ENCODE measurements around the gene NDUFS2. TPM values are rescaled to one million over a fixed set of nuclear protein-coding genes. Genes with fewer than 3 reads are reported as not detected.

NDUFS2 gene
- total RNA-seq, 1 donor from 2014 or later = 131 TPM

DNA sequence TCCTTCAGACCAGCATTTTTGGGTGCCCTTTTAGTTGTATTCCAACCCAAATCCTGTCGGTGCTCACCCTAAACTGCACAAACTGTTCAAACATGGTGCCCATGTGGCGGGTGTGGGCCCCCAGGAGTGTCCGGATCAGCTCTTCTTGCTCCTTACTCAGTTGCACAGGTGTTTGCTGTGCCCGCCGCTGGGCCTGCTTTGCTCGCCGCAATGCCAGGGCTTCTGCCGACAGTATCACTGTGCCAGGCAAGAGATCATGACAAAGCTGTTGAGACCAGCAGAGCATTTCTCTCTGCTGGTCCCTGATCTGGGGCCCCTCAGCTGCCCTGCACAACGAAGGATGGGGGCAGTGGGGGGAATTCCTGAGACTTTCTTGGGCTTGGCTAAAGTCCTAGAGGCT is 30.9 kb downstream of the NDUFS2 start:
- no peaks in the 10 kb centered on the region for H3K27me3 ChIP-seq (ENCODE audit: control insufficient read depth, insufficient read depth, low read length)
- FAIRE-seq = no peak

GRCh38 chr1:161235957-161236775 is 34.0 kb downstream of the NDUFS2 start:
- Histone ChIP-seq H3K27me3 (ENCODE audit: control insufficient read depth, insufficient read depth, low read length) (no peaks in the 10 kb centered on the region), H3K4me3 (ENCODE audit: low read depth, low read length) (no peak overlapping the region), H3K36me3 (ENCODE audit: control insufficient read depth, insufficient read depth, low read length) (no peaks in the 10 kb centered on the region)
- TF ChIP-seq, protein P1, sequence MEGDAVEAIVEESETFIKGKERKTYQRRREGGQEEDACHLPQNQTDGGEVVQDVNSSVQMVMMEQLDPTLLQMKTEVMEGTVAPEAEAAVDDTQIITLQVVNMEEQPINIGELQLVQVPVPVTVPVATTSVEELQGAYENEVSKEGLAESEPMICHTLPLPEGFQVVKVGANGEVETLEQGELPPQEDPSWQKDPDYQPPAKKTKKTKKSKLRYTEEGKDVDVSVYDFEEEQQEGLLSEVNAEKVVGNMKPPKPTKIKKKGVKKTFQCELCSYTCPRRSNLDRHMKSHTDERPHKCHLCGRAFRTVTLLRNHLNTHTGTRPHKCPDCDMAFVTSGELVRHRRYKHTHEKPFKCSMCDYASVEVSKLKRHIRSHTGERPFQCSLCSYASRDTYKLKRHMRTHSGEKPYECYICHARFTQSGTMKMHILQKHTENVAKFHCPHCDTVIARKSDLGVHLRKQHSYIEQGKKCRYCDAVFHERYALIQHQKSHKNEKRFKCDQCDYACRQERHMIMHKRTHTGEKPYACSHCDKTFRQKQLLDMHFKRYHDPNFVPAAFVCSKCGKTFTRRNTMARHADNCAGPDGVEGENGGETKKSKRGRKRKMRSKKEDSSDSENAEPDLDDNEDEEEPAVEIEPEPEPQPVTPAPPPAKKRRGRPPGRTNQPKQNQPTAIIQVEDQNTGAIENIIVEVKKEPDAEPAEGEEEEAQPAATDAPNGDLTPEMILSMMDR (IDR thresholded peaks at IDR 0.05; ENCODE audit: insufficient read depth, low read length, severe bottlenecking) = no peak
- FAIRE-seq = no peak
- DNase-seq (ENCODE audit: low read depth) = no peak

More for the DNA sequence above, 30.9 kb downstream of the NDUFS2 start:
- TF ChIP-seq, protein P1 (IDR thresholded peaks at IDR 0.05; ENCODE audit: insufficient read depth, low read length, severe bottlenecking) = no peak
- DNase-seq (ENCODE audit: low read depth) = no peak
- Histone ChIP-seq H3K4me3 (ENCODE audit: low read depth, low read length) (no peak overlapping the region), H3K36me3 (ENCODE audit: control insufficient read depth, insufficient read depth, low read length) (peaks cover 11% of the 10 kb centered on the region)

GRCh38 chr1:161238039-161238473 is 35.9 kb downstream of the NDUFS2 start, which contains the start of gene NR1I3:
NR1I3 (minus strand) TSS chr1:161238203; CDS start chr1:161236565, 1,638 bp downstream.
- DNase-seq (ENCODE audit: low read depth) (peak; percentile 31), FAIRE-seq (peak; percentile 99)
- TF ChIP-seq, protein P1 (IDR thresholded peaks at IDR 0.05; ENCODE audit: insufficient read depth, low read length, severe bottlenecking) = no peak
- H3K27me3 ChIP-seq (ENCODE audit: control insufficient read depth, insufficient read depth, low read length) = no peaks in the 10 kb centered on the region
- H3K4me3 ChIP-seq (ENCODE audit: low read depth, low read length) = no peak within 1 kb of the TSS
- no peaks in the 10 kb centered on the region for H3K36me3 ChIP-seq (ENCODE audit: control insufficient read depth, insufficient read depth, low read length)

DNA sequence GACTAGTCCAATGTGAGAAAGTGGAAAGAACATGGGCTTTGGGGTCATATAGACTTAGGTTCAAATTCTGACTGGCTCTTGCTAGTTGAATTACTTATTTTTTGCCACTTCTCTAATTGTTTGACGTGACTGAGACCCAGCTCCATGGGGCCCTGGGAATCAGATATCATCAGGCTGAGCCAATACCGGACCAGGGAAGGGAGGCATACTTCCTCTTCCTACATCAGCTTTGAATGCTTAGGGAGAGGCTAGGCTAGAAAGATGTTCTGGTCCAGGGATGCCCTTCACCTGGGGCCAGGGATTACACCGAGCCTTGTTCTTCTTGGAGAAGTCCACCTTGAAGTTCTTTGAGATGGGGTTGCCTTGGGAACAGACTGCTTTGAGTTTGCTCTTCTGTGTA is 39.5 kb downstream of the NDUFS2 start:
- FAIRE-seq (no peak), DNase-seq (ENCODE audit: low read depth) (no peak)
- TF ChIP-seq, protein P1 (IDR thresholded peaks at IDR 0.05; ENCODE audit: insufficient read depth, low read length, severe bottlenecking) = no peak
- Histone ChIP-seq H3K4me3 (ENCODE audit: low read depth, low read length) (no peak overlapping the region), H3K27me3 (ENCODE audit: control insufficient read depth, insufficient read depth, low read length) (no peaks in the 10 kb centered on the region), H3K36me3 (ENCODE audit: control insufficient read depth, insufficient read depth, low read length) (no peaks in the 10 kb centered on the region)

GRCh38 chr1:161242313-161242712 is 40.1 kb downstream of the NDUFS2 start:
- peak; percentile 37 for DNase-seq (ENCODE audit: low read depth)
- no peaks in the 10 kb centered on the region for H3K36me3 ChIP-seq (ENCODE audit: control insufficient read depth, insufficient read depth, low read length)
- H3K27me3 ChIP-seq (ENCODE audit: control insufficient read depth, insufficient read depth, low read length) = no peaks in the 10 kb centered on the region
- no peak overlapping the region for H3K4me3 ChIP-seq (ENCODE audit: low read depth, low read length)
- TF ChIP-seq, protein P1 (IDR thresholded peaks at IDR 0.05; ENCODE audit: insufficient read depth, low read length, severe bottlenecking) = no peak
- no peak for FAIRE-seq

Data from bronchial epithelial cell (primary cell).